ENCODE measurements around the gene RAB7B. TPM values are rescaled to one million over a fixed set of nuclear protein-coding genes. Genes with fewer than 3 reads are reported as not detected.
"Not testable (repeated sequence)": the region's sequence is repeated elsewhere in the genome, so short reads cannot be mapped to it uniquely, and the experiment has no call there.

RAB7B gene
- total RNA-seq, 1 donor: 0.10 TPM

DNA sequence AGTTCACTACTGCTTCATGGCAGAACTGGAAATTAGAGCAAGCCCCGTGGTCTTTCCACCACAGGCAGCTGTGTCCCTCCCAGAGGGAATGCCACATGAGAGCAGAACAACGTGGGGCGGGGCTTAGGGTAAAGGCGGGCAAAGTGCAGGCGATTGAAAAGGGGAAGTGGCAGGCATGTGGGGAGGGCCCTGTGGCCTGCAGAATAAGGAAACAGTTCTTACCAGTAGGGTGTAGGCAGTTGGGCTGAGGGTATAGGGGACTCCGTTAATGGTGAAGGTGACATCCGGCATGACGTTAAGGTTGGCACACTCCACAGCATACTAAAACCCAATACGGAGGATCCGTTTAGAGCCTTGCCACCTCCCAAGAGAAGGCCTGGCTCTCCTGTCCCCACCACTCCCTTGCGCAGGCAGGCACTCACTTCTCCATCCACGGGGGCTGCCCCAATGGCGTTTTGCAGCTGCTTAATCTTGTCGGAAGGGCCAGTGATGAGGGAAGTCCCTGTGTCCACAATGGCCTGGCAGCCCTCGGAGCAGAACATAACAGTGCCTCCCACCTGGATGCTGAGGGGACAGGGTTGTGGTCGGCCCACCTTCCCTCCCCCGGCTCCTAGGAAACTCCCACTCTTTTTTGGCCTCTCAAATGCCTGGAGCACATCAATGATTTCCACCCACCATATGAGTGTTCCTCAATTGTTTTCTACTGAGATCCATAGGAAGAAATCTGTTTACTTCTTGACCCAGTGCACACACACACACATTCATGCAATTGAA, 9.1 kb upstream of the RAB7B start:
- Histone ChIP-seq H3K4me1 (ENCODE audit: insufficient read depth, low read length) (peaks cover 25% of the 10 kb centered on the region), H3K9me3 (ENCODE audit: low read depth, low read length) (no peaks in the 10 kb centered on the region), H3K4me3 (ENCODE audit: low read length) (no peak overlapping the region), H3K27me3 (ENCODE audit: insufficient read depth, low read length) (no peaks in the 10 kb centered on the region)

DNA sequence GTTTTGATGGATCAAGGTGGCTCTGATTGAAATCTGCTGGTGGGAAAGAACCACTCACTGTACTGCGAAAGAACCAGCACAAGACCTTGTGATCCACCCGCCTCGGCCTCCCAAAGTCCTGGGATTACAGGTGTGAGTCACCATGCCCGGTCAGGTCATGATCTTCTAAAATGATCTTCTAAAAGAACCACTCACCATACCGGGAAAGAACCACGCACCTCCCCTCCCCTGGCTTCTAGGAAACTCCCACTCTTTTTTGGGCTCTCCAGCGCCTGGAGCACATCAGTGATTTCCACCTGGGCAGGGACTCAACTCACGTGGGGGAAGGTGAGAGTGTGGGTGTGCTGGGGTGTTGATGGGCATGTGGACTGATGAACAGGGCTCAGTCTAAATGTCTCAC, 7.9 kb upstream of the RAB7B start:
- no peaks in the 10 kb centered on the region for H3K27me3 ChIP-seq (ENCODE audit: insufficient read depth, low read length)
- H3K9me3 ChIP-seq (ENCODE audit: low read depth, low read length): no peaks in the 10 kb centered on the region
- peaks cover 33% of the 10 kb centered on the region for H3K4me1 ChIP-seq (ENCODE audit: insufficient read depth, low read length)
- no peak overlapping the region for H3K4me3 ChIP-seq (ENCODE audit: low read length)

DNA sequence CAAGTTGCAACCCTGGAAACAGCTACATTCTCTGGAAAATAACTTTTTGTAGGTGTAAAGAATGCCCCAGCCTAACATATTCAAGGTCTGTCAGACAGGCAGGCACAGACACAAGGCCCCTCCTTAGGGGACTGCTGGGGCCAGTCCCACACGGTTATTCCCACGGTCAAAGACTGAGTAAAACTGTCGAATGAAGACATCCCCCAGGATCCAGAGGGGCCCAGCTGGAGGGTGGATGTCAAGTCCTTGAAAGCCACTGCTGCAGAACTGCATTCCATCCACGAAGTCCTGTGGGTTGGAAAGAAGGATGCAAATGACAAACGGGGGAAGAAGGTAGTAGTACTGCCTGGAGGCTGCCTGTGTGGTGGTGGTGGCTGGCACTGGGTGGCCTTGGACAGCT, 6.9 kb upstream of the RAB7B start:
- Histone ChIP-seq H3K4me3 (ENCODE audit: low read length) (no peak overlapping the region), H3K4me1 (ENCODE audit: insufficient read depth, low read length) (peaks cover 43% of the 10 kb centered on the region), H3K27me3 (ENCODE audit: insufficient read depth, low read length) (no peaks in the 10 kb centered on the region), H3K9me3 (ENCODE audit: low read depth, low read length) (no peaks in the 10 kb centered on the region)

DNA sequence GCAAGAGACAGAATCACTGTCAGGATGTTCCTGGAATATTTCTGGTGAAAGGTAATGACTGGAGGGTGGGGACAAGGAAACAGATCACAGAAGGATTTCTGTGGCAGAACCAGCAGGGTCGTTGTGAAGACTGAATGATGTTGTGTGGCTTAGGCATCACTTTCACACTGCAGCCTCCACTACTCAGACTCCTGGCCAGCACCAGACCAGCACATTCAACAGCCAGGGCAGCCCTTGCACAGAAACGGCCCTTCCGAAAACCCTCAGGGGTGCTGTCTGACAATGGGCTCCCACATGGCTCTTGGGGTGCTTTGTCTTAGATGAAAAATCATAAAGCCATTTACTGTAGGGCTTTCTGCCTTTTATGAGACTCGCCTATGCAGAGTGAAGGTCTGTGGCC, 3.8 kb upstream of the RAB7B start:
- Histone ChIP-seq H3K4me3 (ENCODE audit: low read length) (no peak overlapping the region), H3K27me3 (ENCODE audit: insufficient read depth, low read length) (no peaks in the 10 kb centered on the region), H3K9me3 (ENCODE audit: low read depth, low read length) (no peaks in the 10 kb centered on the region), H3K4me1 (ENCODE audit: insufficient read depth, low read length) (peaks cover 49% of the 10 kb centered on the region)

DNA sequence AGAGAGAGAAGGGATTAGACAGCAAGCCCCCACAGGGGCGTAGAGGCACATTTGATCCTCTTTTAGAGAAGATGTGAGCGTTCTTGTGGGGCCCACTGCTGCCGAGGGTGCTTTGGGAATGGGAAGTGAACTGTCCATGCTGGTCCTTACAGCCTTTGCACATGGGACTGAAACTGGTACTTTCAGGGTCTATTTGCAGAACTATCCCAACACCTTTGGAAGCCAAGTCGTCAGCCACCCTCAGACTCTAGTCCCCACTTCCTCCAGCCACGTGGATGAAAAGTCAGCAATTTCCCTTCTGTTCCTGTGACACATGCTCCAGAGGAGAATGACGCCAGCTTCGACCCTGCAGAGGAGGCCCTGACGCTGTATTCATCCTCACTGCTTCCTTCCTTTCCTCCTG, 2.6 kb upstream of the RAB7B start:
- peaks cover 49% of the 10 kb centered on the region for H3K4me1 ChIP-seq (ENCODE audit: insufficient read depth, low read length)

DNA sequence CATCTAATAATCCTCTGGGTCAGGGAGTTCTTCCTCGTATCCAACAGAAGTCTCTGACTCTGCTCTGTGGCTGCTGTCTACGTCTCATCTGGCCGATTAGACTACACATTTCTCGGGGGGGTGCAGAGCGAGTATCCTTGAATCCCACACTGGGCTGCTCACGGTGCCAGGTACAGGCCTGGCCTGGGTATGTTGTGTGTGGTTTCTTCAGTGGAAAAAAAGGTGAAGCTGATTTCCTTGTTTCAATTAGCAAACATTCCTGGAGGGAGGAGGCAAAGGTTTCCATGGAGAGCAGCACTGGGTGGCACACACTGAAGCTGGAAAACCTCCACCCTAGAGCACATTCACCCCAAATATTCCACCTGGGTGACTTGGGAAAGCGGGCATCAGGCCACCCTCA, 2.0 kb upstream of the RAB7B start:
- peaks cover 54% of the 10 kb centered on the region for H3K4me1 ChIP-seq (ENCODE audit: insufficient read depth, low read length)
- H3K4me3 ChIP-seq (ENCODE audit: low read length): no peak overlapping the region

More for the DNA sequence above, 2.6 kb upstream of the RAB7B start:
- no peaks in the 10 kb centered on the region for H3K27me3 ChIP-seq (ENCODE audit: insufficient read depth, low read length)
- H3K9me3 ChIP-seq (ENCODE audit: low read depth, low read length): no peaks in the 10 kb centered on the region
- H3K4me3 ChIP-seq (ENCODE audit: low read length): no peak overlapping the region

DNA sequence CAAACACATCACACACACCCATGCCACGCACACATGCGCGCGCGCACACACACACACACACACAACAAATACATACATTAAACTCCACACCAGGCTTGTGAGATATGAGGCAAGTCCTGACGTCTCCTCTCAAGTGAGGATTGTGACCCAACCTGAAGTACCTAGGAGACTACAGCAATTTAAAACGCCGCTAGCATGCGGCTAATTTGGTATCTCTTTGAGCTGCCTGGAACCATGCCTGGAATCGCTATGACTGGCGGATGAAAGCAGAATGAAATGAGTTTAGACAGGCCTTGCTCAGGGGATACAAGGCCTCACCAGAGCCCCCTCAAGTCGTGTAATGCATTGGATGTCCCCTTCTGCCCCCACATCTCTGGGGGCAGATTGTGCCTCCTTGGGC, 1.6 kb upstream of the RAB7B start:
- no peaks in the 10 kb centered on the region for H3K9me3 ChIP-seq (ENCODE audit: low read depth, low read length)
- H3K27me3 ChIP-seq (ENCODE audit: insufficient read depth, low read length): no peaks in the 10 kb centered on the region
- H3K4me3 ChIP-seq (ENCODE audit: low read length): no peak overlapping the region
- peaks cover 54% of the 10 kb centered on the region for H3K4me1 ChIP-seq (ENCODE audit: insufficient read depth, low read length)

More for the DNA sequence above, 2.0 kb upstream of the RAB7B start:
- Histone ChIP-seq H3K9me3 (ENCODE audit: low read depth, low read length) (no peaks in the 10 kb centered on the region), H3K27me3 (ENCODE audit: insufficient read depth, low read length) (no peaks in the 10 kb centered on the region)

DNA sequence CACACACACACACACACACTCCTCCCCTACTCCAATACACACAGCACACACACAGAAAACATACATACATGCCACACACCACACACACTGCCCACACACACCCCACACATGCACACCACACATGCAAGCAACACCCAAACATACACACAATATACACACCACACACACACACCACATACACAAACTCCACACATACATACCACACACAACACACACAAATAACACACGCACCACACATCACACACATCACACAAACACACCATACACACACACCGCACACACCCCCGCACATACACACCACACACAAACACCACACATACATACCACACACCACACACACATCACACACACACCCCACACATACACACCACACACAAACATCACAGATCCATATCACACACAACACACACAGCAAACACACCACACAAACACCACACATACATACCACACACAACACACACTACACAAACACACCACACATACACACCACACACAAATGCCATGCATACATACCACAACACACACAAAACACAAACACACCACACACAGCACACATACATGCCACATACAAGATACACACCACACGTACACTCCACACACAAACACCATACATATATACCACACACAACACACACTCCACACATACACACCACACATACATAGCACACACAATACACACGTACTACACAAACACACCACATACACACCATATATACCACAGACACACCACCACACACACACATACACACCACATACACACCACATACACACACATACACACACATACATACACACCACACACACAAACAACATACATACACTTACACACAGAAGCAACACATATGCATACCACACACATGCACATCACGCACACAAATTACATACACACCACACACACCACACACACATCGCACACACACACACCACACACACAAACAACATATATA, 932 bp upstream of the RAB7B start:
- Histone ChIP-seq H3K4me1 (ENCODE audit: insufficient read depth, low read length) (peaks cover 54% of the 10 kb centered on the region), H3K9me3 (ENCODE audit: low read depth, low read length) (no peaks in the 10 kb centered on the region), H3K27me3 (ENCODE audit: insufficient read depth, low read length) (no peaks in the 10 kb centered on the region), H3K4me3 (ENCODE audit: low read length) (no peak overlapping the region)

DNA sequence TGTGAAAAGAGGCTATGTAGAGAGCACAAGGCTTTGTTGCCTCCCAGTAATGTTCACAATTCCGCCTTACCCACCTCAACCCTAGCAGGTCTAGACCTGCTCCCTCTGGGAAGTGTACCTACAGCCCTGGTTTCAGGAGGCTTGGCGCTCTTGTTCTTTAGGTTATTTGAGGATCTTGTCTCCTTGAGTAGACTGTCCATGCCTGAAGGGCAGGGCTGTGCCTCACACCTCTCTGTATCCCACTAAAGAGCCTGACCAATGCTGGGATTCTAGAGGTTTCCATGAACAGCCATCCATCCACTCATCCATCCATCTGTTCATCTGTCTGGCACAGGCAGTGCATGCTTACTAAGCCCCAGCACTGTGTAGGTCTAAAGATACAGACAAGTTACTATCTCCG, 1.0 kb downstream of the RAB7B start:
- Histone ChIP-seq H3K27me3 (ENCODE audit: insufficient read depth, low read length) (no peaks in the 10 kb centered on the region), H3K4me1 (ENCODE audit: insufficient read depth, low read length) (peaks cover 54% of the 10 kb centered on the region)

DNA sequence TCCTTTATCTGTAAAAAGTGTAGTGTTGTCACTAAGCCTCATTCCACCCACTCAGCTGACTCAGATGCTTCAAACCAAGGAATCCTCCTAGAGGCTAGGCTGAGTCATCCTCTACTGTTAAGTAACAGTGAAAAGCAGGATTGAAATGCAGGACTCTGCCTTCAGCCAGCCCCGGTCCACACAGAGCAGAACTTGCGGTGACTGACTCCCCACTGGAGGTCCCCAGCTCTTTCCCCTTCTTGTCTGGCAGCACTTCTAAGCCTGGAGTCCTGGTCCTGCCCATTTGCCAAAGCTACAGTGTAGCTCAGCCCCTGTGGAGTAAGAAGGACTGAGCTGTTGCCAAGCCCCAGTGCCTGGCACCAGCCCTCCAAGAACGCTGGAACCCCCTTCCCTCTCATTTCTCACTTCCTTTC, 1.7 kb downstream of the RAB7B start:
- Histone ChIP-seq H3K9me3 (ENCODE audit: low read depth, low read length) (no peaks in the 10 kb centered on the region), H3K4me1 (ENCODE audit: insufficient read depth, low read length) (peaks cover 51% of the 10 kb centered on the region), H3K4me3 (ENCODE audit: low read length) (no peak overlapping the region), H3K27me3 (ENCODE audit: insufficient read depth, low read length) (no peaks in the 10 kb centered on the region)

More for the DNA sequence above, 1.0 kb downstream of the RAB7B start:
- Histone ChIP-seq H3K4me3 (ENCODE audit: low read length) (no peak overlapping the region), H3K9me3 (ENCODE audit: low read depth, low read length) (no peaks in the 10 kb centered on the region)

DNA sequence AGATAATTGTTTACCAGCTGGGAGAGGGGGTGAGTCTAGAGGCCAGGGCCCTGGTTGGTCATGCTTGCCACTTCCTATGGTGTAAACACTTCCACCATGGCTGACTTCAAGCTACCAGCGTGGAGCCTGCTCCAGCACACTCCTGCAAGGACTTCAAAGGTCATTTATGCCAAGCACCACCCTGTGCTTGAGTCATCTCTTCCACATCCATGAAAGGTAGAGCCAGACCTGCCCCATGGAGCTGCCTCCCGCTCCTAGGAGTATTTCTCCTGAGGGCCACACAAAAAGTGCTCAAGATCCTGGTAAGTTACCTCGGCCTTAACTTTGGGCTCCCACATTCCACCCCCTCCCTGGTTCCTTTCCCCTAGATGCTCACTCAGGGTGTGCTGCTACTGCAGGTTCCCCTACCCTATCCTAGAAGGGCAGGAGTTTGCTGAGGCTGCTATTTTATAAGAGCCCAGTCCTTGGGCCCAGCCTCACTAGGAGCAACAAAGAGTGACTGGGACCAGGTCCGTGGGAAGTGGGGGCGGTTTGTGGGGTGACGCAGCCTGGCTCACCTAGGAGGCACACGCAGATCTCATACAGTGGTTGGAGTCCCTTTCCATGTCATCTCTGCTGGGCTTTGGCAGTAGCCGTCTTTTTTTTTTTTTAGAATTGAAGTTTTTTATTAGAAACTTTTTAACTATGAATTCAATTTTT, 2.4 kb downstream of the RAB7B start:
- Histone ChIP-seq H3K27me3 (ENCODE audit: insufficient read depth, low read length) (no peaks in the 10 kb centered on the region), H3K4me3 (ENCODE audit: low read length) (no peak overlapping the region), H3K9me3 (ENCODE audit: low read depth, low read length) (no peaks in the 10 kb centered on the region), H3K4me1 (ENCODE audit: insufficient read depth, low read length) (peaks cover 44% of the 10 kb centered on the region)

DNA sequence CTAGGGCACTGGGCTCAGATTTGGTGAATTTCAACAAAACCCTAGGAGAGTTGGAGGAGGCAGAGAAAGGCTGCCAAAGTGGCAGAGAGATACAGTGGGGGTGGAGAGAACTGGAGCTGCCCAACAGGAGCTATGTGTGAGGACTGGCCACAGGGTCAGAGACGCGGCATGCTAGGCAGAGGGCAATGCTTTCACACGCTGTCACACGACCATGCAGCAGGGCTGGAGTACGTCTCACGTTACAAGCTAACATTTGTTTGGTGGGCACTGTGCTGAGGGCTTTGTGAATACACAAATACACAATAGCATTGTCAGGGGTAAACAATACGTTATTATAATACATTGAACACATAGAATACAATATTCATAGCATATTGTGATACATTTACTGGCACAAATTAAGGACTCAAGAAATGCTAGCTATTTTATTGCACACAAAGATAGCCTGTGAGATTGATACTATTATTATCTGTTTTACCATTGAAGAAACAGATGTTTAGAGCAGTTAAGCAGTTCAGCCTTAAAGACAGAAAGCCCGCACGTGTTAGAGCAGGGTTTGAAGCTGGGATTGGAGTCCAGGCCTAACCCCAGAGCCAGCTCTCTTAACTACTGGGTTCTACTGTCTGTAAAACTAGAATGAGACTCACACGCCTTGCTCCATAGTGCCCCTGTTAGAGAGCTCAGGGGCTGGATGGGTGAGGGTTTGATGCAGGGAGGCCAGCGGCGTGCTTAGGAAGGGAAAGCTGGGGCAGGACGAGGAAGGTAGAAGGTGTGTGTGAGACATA, 4.5 kb downstream of the RAB7B start:
- Histone ChIP-seq H3K9me3 (ENCODE audit: low read depth, low read length) (no peaks in the 10 kb centered on the region), H3K27me3 (ENCODE audit: insufficient read depth, low read length) (no peaks in the 10 kb centered on the region), H3K4me1 (ENCODE audit: insufficient read depth, low read length) (peaks cover 31% of the 10 kb centered on the region), H3K4me3 (ENCODE audit: low read length) (no peak overlapping the region)

DNA sequence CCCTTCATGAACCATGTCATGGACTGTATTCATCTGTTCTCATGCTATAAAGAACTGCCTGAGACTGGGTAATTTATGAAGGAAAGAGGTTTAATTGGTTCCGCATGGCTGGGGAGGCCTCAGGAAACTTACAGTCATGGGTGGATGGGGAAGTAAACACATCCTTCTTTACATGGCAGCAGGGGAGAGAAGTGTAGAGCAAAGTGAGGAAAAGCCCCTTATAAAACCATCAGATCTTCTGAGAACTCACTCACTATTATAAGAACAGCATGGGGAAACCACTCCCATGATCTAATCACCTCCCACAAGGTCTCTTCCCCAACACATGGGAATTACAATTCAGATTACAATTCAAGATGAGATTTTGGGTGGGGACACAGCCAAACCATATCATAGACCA, 6.6 kb downstream of the RAB7B start:
- not testable (repeated sequence) for H3K4me3 ChIP-seq (ENCODE audit: low read length); H3K27me3 ChIP-seq (ENCODE audit: insufficient read depth, low read length); H3K9me3 ChIP-seq (ENCODE audit: low read depth, low read length)
- H3K4me1 ChIP-seq (ENCODE audit: insufficient read depth, low read length): peaks cover 11% of the 10 kb centered on the region

DNA sequence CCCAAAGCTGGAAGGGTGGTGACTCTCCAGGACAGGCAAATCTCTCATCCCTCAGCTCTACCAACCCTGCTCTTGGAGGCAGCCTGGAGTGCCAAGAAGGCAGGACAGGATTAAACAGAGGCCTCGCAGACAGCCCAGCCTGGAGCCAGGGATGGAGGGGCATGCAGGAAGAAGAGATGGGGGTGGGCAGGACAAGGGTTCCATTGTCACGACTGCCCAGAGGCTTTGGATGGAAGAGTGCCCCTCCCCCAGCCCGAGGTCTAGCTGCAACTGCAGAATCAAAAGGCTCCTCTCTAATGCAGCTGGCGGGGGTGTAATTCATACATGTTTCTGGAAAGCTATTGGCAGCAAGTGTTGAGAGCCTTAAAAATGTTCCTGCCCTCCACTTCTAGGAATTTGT, 8.8 kb downstream of the RAB7B start:
- H3K9me3 ChIP-seq (ENCODE audit: low read depth, low read length): no peaks in the 10 kb centered on the region
- H3K27me3 ChIP-seq (ENCODE audit: insufficient read depth, low read length): no peaks in the 10 kb centered on the region
- no peak overlapping the region for H3K4me3 ChIP-seq (ENCODE audit: low read length)
- no peaks in the 10 kb centered on the region for H3K4me1 ChIP-seq (ENCODE audit: insufficient read depth, low read length)

Data from mononuclear cell (primary cell).